NCI-H146 treated with DMSO at 0.1 percent for 48 hours (cell line): ENCODE measurements around the gene CLNK.
"Not testable (repeated sequence)": the region's sequence is repeated elsewhere in the genome, so short reads cannot be mapped to it uniquely, and the experiment has no call there.

Source experiments
- DNase-seq: peaks from one replicate; lab custom pipeline; 2025; ENCODE audit not compliant: unreplicated experiment; lab: John Stamatoyannopoulos, UW

Gene CLNK

DNA sequence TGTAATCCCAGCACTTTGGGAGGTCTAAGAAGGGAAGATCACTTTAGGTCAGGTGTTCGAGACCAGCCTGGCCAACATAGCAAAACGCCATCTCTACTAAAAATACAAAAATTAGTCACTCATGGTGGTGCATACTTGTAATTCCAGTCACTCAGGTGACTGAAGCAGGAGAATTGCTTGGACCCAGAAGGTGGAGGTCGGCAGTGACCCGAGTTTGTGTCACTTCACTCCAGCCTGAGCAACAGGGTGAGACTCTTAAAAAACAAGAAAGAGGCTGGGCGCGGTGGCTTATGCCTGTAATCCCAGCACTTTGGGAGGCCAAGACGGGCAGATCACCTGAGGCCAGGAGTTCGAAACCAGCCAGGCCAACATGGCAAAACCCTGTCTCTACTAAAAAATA, 69.6 kb downstream of the CLNK start:
- not testable (repeated sequence) for DNase-seq

DNA sequence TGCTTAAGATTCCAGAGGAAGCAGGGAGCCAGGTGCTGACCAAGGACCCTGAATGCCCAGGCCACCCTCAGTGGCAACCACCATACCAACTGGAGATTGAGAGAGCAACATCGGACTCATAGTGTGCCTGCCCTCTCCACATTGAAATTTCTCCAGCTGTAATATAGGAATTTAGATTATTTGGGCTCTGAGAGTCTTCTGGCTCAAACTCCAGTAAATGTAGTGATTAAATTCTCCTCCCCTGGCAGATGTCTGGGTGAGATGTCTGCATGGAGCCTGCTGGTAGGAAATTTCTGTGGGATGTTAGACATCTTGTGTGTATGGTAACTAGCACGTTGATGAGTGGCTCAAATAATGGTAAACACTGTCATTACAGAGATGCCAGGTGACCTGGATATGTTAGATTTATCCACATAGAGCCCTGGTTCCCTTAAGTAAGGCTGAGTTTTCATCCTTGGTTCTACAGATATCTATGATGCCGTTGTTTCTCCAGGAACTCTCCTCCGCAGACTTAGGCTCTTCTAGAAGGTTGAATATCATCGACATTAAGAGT, 70.6 kb downstream of the CLNK start:
- DNase-seq: no peak

DNA sequence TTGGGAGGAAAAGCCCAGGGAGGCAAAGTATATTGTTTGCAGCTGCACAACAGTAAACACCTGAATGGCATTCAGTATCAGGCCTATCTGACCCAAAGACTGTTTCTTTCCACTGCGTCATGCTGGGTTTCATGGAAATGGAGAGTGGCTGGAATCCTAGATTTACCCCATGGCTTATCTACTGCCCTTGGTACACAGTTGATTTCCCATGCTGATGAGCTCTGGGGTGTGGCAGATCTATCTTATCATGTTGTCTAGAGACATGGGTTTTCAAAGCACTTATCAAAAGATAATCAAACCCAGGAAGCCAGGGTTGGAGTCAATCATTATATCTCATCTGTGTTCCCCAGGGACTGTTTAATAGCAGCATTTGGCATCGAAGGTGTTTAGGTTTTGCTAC, 72.1 kb downstream of the CLNK start:
- DNase-seq: no peak

DNA sequence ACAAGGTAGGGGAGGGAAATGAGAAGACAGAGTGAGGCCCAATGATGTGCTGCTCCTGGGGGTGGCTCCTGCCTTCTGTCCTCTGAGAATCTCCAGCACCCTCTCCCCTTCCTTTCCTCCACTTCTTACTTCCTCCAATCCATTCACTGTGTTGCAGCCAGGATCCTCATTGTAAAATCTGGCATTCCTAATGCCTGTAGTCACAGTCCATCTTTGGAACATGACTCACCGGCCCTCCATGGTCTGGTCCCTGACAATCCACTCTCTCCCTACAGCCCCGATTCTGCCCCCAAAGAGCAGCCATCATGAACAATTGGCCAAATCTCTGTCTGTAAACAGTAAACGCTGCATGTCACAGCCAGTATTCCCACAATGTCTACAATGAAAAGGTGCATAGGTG, 72.9 kb downstream of the CLNK start:
- DNase-seq: no peak

DNA sequence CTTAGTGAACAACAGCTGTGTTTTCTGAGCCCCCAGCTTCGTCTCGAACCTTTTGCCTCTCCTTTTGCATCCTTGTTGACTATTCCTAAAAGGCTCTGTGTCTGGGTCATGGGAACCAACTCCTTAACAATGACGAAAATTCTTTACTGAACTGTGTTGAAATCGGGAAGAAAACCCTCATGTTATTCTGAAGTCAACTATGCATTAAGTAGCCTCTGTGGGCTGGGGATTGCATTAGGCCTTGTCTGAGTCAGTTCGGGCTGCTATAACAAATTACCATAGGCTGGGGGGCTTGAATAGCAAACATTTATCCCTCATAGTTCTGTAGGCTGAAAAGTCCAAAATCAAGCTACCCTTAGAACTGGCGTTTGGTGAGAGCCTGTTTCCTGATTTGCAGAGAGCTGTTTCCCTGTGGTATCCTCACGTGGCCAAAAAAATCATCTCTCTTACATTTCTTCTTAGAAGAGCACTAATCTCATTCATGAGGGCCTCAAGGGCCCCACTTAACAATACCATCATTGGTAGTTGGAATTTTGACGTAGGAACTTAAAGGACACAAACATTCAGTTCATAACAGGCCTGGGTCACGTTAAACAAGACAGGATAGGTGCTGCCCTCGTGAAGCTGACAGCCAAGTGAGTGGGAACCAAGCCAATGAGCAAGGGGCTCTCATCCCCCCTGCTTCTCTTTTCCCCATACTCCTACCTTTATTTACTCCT, 75.9 kb downstream of the CLNK start:
- no peak for DNase-seq

DNA sequence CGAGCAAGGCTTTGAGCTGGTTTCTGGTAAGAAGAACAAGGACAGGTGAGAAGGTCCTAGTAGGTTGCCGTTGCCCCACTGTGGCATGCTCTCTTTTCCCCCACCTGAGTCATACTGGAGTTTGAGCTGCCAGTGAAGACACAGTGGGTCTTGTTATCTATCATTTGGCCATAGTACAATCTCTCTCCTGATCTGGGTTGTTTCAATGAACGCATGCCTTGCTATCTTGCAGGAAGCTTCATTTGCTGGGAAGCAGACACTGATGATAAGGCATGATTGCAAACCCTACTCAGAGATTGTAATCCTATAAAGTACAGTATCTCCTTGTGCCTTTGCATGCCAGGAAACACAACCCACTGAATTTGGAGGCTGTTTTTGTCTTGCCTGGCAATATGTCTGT, 77.4 kb downstream of the CLNK start:
- no peak for DNase-seq

DNA sequence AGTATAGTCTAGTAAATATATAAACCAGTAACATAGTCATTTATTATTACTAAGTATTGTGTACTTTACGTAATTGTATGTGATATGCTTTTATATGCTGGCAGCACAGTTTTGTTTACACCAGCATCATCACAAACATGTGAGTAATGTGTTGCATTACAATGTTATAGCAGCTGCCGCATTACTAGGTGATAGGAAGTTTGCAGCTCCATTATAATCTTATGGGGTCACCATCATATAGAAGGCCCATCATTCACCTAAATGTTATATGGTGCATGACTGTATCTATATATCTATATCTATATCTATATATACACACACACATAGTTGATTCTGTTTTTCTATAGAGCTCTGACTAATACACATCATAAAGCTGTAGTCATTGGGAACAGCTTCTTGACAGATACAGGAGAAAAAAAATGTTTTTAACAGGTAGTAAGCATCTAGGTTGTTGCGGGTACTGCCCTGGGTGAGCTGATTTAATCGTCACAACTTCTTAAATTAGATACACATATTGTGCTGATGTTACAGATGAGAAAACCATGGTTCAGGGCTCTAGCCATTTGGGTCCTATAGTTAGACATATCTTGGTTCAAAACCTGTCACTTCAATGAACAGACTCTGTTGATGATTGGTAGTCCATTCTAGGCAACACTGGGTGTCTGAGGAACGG, 77.9 kb downstream of the CLNK start:
- DNase-seq: no peak

DNA sequence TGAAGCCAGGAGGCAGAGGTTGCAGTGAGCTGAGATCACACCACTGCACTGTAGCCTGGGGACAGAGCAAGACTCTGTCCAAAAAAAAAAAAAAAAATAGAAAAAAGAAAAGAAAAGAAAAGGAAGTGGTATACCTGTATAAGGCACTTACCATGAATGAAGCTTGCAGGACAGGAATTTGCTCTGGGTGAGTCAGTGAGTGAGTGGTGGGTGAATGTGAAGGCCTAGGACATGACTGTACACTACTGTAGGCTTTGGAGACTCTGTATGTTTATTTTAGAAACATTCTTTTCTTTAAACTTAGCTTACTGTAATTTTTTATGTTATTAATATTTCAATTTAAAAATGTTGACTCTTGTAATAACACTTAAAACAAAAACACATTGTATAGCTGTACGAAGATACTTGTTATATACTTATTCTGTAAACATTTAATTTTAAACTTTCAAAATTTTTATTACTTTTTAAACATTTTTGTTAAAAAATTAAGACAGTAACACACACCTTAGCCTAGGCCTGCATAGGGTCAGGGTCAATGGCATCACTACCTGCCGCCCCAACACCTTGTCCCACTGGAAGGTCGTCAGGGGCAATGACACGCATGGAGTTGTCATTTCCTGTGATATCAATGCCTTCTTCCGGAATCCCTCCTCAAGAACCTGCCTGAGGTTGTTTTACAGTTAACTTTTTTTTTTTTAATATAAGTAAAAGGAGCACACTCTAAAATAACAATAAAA, 78.7 kb downstream of the CLNK start:
- DNase-seq: no peak

DNA sequence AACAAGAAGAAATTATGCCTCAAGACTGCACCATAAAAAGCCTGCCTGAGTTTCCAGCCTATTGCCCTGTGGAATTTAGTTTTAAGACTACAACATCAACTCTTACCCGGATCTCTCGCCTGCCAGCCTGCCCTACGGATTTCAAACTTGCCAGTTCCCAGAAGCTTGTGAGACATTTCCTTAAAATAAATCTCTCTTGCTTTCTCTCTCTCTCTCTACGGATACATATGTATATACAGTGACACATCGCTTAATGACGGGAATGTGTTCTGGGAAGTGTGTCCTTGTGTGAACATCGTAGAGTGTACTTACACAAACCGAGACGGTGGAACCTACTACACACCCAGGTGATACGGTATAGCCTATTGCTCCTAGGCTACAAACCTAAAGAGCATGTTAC, 79.5 kb downstream of the CLNK start:
- no peak for DNase-seq

DNA sequence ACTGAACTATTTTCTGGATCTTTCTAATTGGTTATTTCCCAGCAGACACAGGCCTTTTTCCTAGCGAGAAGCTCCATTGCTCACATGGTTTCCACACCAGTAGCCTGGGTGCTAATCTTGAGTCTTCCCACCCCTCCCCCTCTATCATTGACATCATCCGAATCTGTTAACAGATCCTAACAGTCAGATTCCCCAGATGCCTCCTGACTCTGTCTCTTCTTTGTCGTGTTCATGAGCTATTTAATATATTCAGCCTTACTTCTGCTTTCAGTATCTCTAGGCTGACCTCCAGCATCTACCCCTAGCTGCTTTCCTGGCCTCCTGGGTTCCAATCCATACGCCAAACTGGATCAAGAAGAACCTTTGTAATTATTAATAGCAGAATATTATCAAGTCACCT, 85.0 kb downstream of the CLNK start:
- no peak for DNase-seq

DNA sequence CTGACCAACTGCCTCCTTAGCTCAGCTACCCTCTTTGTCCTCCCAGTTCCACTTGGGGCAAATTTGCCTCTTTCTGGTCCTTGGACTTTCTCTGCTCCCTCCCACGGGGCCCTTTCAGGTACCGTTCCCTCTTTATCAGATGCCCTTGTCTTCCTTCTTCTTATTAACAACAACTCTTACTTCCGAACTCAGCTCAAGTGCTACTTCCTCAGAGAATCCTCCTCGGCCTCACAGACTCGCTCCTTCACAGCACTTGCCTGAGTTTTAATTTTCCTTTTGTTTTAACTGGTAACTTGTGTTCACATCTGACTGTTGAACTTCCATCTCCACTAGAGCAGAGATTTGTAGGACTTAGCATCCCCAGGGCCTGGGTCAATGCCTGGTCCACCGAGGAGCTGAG, 85.7 kb downstream of the CLNK start:
- no peak for DNase-seq

DNA sequence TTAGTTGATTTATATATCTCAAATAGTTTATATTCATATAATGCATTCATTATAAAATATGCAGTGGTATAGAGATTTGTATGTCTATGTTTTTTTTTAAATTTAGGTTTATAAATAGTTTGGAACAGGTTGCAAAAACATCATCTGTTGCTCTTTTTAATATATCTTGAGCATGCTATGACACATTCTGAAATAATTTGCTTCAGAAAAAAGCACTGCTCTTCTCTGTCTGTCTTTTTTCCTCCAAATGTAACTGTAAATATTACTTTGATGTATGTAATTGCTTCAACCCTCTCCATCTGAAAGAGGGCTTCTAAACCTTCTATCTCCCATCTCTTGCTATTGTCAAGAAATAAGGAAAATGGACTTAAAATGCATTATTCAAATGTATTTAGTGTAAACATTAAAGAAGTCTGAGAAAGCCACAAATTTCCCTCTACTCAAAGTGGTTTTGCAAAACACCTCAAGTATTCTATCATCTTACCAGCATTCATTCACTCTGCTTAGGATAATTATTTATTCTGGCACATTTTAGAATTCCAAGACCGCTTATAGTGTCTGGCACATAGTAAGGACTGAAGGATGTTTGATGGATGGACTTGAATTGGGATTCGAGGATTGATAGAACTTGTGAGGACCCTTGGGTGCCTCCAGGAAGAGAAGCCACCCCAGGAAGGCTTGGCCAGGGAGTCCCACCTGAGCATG, 87.8 kb downstream of the CLNK start:
- no peak for DNase-seq

DNA sequence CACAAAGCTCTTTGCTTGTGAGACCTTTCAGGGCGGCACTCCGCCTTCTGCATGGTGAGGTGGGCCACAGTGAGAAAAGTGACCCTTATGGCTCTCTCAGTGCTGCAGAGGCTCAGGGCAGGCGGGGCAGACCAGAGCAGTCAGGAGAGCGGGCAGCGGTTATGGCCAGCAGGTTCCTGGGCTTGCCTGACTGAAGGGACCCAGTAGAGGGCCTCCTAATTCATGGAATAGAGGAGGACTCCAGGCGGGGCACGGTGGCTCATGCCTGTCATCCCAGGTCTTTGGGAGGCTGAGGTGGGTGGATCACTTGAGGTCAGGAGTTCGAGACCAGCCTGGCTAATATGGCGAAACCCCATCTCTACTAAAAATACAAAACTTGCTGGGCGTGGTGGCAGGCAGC, 91.4 kb downstream of the CLNK start:
- DNase-seq: no peak

DNA sequence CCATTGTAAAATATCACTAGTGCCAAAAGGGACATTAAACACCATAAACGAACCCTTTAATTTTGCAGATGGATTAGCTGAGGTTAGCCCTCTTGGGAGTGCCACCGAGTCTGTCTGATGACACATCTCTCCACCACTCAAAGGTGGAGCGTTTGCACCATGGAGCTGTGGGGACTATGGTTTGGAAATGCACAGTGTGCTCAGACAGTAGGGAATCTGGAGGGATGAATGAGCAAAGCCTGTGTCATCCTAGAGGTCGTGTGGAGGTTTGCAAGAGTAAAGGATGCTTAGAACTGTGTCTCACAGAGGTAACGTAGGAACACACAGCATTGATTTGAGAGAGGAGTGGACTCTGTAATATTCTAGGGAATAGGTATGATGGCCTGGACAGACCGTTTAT, 93.7 kb downstream of the CLNK start:
- no peak for DNase-seq

DNA sequence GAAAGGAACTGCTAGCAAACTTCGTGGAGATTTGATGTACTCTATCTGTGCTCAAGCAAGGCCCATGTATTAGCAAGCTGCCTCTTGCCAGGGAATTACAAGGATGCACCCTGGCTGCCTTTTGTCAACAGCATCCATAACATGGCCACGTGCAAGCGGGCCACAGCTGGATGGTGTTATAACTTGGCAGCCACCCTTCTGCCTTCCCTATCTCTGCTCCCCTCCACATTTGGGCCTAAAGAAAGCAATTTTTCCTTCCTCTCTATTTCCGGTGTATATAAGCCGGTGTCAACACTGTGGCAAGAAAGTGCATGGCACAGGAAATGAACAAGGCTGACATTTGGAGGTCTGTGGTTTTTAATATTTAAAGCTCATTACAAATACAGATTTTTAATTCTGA, 94.8 kb downstream of the CLNK start:
- no peak for DNase-seq

DNA sequence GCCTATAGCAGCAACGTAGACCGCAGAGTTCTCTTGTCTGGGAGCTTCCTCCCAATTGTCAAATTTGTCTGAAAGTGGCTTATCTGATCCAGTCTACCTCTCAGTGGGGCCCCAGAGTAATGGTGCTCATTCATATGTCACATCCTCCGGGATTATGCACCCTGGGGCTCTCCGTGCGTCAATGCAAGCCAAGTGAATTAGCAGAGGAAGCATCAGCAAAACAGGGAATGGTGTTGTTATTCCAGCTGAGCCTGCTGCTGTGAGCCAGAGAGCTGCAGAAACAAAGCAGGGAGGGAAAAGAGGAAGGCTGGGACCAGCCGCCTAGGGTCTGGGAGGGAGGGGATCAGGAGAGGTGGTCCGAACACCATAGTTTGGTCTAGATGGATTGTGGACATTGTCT, 95.2 kb downstream of the CLNK start:
- peak; percentile 72 for DNase-seq

DNA sequence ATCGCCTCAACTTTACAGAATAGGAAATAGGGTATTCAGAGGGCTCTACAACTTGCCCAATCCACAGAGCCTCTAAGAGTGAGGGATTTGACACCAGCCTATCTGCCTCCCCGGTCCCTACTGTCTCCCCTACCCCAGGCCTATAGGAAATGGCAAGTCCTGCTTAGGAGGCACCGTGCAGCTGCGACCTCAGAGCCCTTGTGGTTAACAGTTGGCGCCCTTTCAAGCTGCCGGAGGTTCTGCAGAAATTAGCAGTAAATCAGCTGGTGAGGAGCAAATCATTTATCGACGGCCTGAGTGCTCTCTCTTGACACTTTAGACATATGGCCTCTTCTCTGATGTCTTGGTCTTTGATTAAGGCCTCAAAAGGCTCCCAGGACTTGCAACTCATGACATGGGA, 96.9 kb downstream of the CLNK start:
- no peak for DNase-seq

DNA sequence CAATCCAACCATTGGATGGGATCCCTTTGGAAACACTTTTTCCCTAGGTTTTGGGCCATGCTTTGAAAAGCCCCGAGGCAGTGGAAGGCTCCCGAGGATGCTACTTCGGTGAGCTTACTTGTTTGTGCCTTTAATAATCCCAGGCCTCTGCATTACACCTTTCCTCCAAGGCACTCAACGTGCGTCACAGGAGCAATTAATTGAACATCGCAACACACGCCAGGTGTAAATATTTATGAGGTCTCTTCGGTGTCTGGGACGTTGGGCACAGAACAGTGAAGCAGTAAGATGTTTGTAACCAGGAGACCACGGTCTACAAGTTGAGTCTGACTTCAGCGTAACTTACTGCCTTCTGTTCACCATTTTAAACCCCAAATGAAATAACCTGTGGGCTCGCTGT, 97.3 kb downstream of the CLNK start:
- no peak for DNase-seq

DNA sequence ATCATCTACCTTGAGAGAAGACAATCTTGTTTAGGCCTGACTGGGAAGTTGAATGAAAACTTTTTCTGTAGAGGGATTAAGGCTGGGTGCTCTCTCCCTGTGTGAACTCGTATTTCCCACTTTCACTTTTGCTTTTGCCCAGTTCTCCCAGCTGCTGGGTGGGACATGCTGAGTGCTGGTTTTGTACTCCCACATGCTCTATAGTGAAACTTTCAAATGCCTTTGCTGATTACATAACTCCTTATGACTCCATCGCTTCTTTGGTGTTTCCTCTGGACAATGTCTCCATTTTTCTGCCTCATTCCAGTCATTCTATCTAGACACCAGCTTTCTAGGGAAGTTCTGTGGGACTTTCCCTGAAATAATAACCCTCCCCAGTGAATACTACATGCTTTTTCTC, 100.5 kb downstream of the CLNK start:
- DNase-seq: no peak

DNA sequence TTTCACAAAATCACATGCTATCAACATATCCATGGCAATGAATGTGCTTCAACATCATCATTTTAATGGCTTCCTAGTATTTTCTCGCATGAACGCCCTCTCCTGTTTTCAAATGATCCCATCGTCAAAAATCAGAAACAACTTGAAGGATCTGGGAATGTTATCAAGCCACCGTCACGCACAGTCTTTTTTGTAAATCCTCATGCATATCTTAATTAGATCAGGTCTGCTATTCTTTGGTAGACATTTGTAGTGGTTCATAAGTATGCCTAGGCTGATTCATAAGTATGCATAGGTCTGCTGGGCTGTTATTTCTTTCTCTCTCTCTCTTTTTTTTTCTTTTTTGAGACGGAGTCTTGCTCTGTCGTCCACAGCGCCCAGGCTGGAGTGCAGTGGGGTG, 101.6 kb downstream of the CLNK start:
- no peak for DNase-seq

DNA sequence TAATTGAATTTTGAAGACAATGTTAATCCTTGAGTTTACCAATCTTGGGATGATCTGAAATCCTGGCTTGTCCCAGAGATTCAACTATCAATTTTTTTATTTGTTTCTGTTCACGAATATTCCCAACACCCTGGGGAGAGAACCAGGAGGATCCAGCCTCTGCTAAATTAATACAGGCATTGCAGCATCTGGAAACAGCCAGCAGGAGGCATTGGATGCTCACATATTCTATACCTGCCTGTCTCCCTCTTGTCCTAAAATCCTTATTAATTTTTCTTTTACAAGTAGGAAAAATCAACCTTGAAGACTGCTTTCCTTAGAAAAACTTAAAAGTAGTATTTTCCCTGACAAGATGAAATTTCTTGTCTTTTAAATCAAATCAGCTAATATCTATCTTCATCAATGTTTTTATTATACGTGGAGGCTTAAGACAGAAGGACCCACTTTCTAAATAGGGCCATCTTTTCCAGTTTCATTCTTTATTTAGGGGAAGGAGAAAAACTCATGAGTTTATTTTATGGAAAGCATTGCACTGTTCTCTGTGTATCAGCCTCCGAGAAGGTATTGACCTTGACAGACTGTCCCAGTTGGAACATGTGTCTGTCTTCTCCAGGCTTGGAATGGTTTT, 102.4 kb downstream of the CLNK start:
- peak; percentile 47 for DNase-seq
